Aorta (tissue), 5 donors: ENCODE results near the gene BMPR1A. TPM values are rescaled to one million over a fixed set of nuclear protein-coding genes. Genes with fewer than 3 reads are reported as not detected.
A peak's percentile ranks its signal among the peaks of the same experiment; 100 is the strongest.

Experiments used
- ATAC-seq: fragments of 200-7000 bp; cut with Tn5 transposase; one replicate; pipeline ENCODE4 v1.9.1; 2022; ENCODE audit warnings: moderate library complexity; ENCODE audit not compliant: low FRiP score
- DNase-seq, 2 donors: peaks; one replicate each; pipeline ENCODE4 v3.0.0-alpha.2; 2020
- H3K27ac ChIP-seq, 2 donors: one replicate each; pipeline ENCODE4 v1.5.1; 2013; ENCODE audit warnings: low read length in 2 of 2, mild to moderate bottlenecking in 2 of 2, moderate library complexity in 2 of 2, control low read depth in 1 of 2, inconsistent platforms in 1 of 2, low read depth in 1 of 2
- H3K27me3 ChIP-seq, 2 donors: one replicate each; pipeline ENCODE4 v1.6.1; 2013; ENCODE audit warnings: control low read depth in 1 of 2, low read length in 1 of 2, mild to moderate bottlenecking in 1 of 2, moderate library complexity in 1 of 2; ENCODE audit not compliant: insufficient read depth in 2 of 2, control insufficient read depth in 1 of 2
- H3K36me3 ChIP-seq, 2 donors: one replicate each; pipeline ENCODE4 v1.6.1; 2013; ENCODE audit warnings: control low read depth in 1 of 2, low read length in 1 of 2, mild to moderate bottlenecking in 1 of 2; ENCODE audit not compliant: insufficient read depth in 2 of 2, control insufficient read depth in 1 of 2
- H3K4me1 ChIP-seq, 2 donors: one replicate each; pipeline ENCODE4 v1.6.1; 2013; ENCODE audit warnings: low read length in 2 of 2, control low read depth in 1 of 2, mild to moderate bottlenecking in 1 of 2, moderate library complexity in 1 of 2; ENCODE audit not compliant: insufficient read depth in 2 of 2, control insufficient read depth in 1 of 2
- H3K4me3 ChIP-seq, 2 donors: one replicate each; pipeline ENCODE4 v1.5.1; 2013; ENCODE audit warnings: low read length in 2 of 2, control low read depth in 1 of 2, mild to moderate bottlenecking in 1 of 2
- H3K9me3 ChIP-seq: one replicate; pipeline ENCODE4 v1.6.1; 2013; ENCODE audit warnings: mild to moderate bottlenecking, low read length; ENCODE audit not compliant: control insufficient read depth
- WGBS, 2 donors: extraction: QIAGEN DNeasy Blood & Tissue Kit; methylation state at CpG; one replicate each; pipeline ENCODE4 v1.1.7; 2013; 5-methylcytosine and 5-hydroxymethylcytosine counted together
- intact Hi-C, 2 donors: fragments of 100-400 bp; cut with DNase I; formaldehyde crosslinking; loops; one replicate each; pipeline versions ENCODE4 v1.14.2 to v1.15.0; 2022
- polyA plus RNA-seq, 2 donors: library from polyadenylated mRNA; stranded (reverse); fragments of 200-250 nt; gene quantifications; one replicate each; pipeline ENCODE4 v1.2.3, GENCODE V29; 2013
- total RNA-seq, 2 donors: library from RNA; stranded (reverse); fragmentation: NEBNext Ultra II Directional; extraction: Animal tissue kit (Norgen Biotek cat#: 25700); gene quantifications; one replicate each; pipeline ENCODE4 v1.2.1, GENCODE V29; 2021
- donor health status: healthy with polysubstance abuse.
- donor health status: Bipolar disorder and iron deficiency.
- donor health status: DM: no; HTN: no; CAD: no.
- donor health status: DM: no; HTN: no; CAD: no.
- donor health status: DM: yes; HTN: yes; CAD: no.

The BMPR1A gene
- total and polyA plus RNA-seq, 4 donors = 19.3 to 120 (median 63.2) TPM

- no peaks in the 10 kb centered on the region for H3K9me3 ChIP-seq
- H3K36me3 ChIP-seq = no peaks in the 10 kb centered on the region
- intact Hi-C loops = loop anchor here in 1 of 2 donors (5.0 kb wide), 1 partner anchor 250 kb away; no protein-coding TSS in a partner anchor
- H3K4me3 ChIP-seq = no peak overlapping the region
- 87 to 91% methylated on average over 7 of the region's 7 CpGs for WGBS, 2 donors
- H3K27me3 ChIP-seq = no peaks in the 10 kb centered on the region
- DNase-seq = no peak
- H3K4me1 ChIP-seq = peaks cover 0 to 5% of the 10 kb centered on the region in 2 donors
- H3K27ac ChIP-seq = no peak overlapping the region
- ATAC-seq = no peak
These were observed 205.9 kb downstream of the BMPR1A start for GRCh38 chr10:86962136-86962980.

GRCh38 chr10:86962981-86963310 is 206.5 kb downstream of the BMPR1A start:
- H3K4me3 ChIP-seq = no peak overlapping the region
- H3K4me1 ChIP-seq = peaks cover 0 to 1% of the 10 kb centered on the region in 2 donors
- DNase-seq = no peak
- no peaks in the 10 kb centered on the region for H3K9me3 ChIP-seq
- ATAC-seq = no peak
- no peaks in the 10 kb centered on the region for H3K36me3 ChIP-seq
- intact Hi-C loops = loop anchor here in 1 of 2 donors (5.0 kb wide), 1 partner anchor 251 kb away; no protein-coding TSS in a partner anchor
- no peaks in the 10 kb centered on the region for H3K27me3 ChIP-seq
- H3K27ac ChIP-seq = no peak overlapping the region
- 87 to 95% methylated on average over 7 of the region's 7 CpGs for WGBS, 2 donors

- Histone ChIP-seq H3K27me3 (no peaks in the 10 kb centered on the region), H3K36me3 (no peaks in the 10 kb centered on the region), H3K4me1 (no peaks in the 10 kb centered on the region), H3K9me3 (no peaks in the 10 kb centered on the region), H3K27ac (no peak overlapping the region), H3K4me3 (no peak overlapping the region)
- ATAC-seq (no peak), DNase-seq (no peak)
- intact Hi-C loops = loop anchor here in 1 of 2 donors (5.0 kb wide), 1 partner anchor 251 kb away; no protein-coding TSS in a partner anchor
- WGBS, 2 donors = 88 to 94% methylated on average over 12 of the region's 12 CpGs
These were observed 207.0 kb downstream of the BMPR1A start for GRCh38 chr10:86963341-86963919.

- no peaks in the 10 kb centered on the region for H3K4me1 ChIP-seq
- intact Hi-C loops = loop anchor here in 1 of 2 donors (5.0 kb wide), 1 partner anchor 252 kb away; no protein-coding TSS in a partner anchor
These were observed 207.8 kb downstream of the BMPR1A start for GRCh38 chr10:86964061-86964846.

GRCh38 chr10:86964847-86965190 is 208.4 kb downstream of the BMPR1A start:
- WGBS, 2 donors = 84 to 89% methylated on average over 2 of the region's 2 CpGs
- no peak for ATAC-seq
- Histone ChIP-seq H3K4me1 (no peaks in the 10 kb centered on the region), H3K4me3 (no peak overlapping the region), H3K9me3 (no peaks in the 10 kb centered on the region), H3K27ac (no peak overlapping the region), H3K36me3 (no peaks in the 10 kb centered on the region), H3K27me3 (no peaks in the 10 kb centered on the region)
- no peak for DNase-seq
- intact Hi-C loops = loop anchor here in 1 of 2 donors (5.0 kb wide), 1 partner anchor 253 kb away; no protein-coding TSS in a partner anchor

More at GRCh38 chr10:86964061-86964846, 207.8 kb downstream of the BMPR1A start:
- no peak overlapping the region for H3K4me3 ChIP-seq
- no peaks in the 10 kb centered on the region for H3K36me3 ChIP-seq
- no peak overlapping the region for H3K27ac ChIP-seq
- WGBS, 2 donors = 56 to 59% methylated on average over 13 of the region's 13 CpGs
- DNase-seq (peak in 1 of 2 donors; percentile 70), ATAC-seq (no peak)
- H3K9me3 ChIP-seq = no peaks in the 10 kb centered on the region
- no peaks in the 10 kb centered on the region for H3K27me3 ChIP-seq

GRCh38 chr10:86965986-86966654 is 209.7 kb downstream of the BMPR1A start:
- Histone ChIP-seq H3K4me3 (no peak overlapping the region), H3K9me3 (no peaks in the 10 kb centered on the region), H3K27me3 (no peaks in the 10 kb centered on the region), H3K4me1 (no peaks in the 10 kb centered on the region), H3K27ac (peak overlapping the region in 1 of 2 donors; percentile 36), H3K36me3 (no peaks in the 10 kb centered on the region)
- 20 to 26% methylated on average over 11 of the region's 11 CpGs for WGBS, 2 donors
- DNase-seq = peak in 1 of 2 donors; percentile 70
- no peak for ATAC-seq
- intact Hi-C loops = loop anchor here in 1 of 2 donors (2.0 kb wide), 1 partner anchor 25 kb away; no protein-coding TSS in a partner anchor

- Histone ChIP-seq H3K9me3 (no peaks in the 10 kb centered on the region), H3K27ac (peak overlapping the region in 1 of 2 donors; percentile 87), H3K4me1 (no peaks in the 10 kb centered on the region), H3K27me3 (no peaks in the 10 kb centered on the region), H3K4me3 (no peak overlapping the region), H3K36me3 (no peaks in the 10 kb centered on the region)
- DNase-seq (peak in 1 of 2 donors; percentile 66), ATAC-seq (no peak)
- WGBS, 2 donors = 57 to 58% methylated on average over 7 of the region's 7 CpGs
- intact Hi-C loops = loop anchor here in 1 of 2 donors (2.0 kb wide), 1 partner anchor 27 kb away; no protein-coding TSS in a partner anchor
These were observed 211.1 kb downstream of the BMPR1A start for GRCh38 chr10:86967481-86967941.
